ENCODE measurements around the gene CBY1. TPM values are rescaled to one million over a fixed set of nuclear protein-coding genes. Genes with fewer than 3 reads are reported as not detected.

CBY1 gene
- total RNA-seq, 2 donors from 2014 or later: 22.3 to 25.2 TPM

DNA sequence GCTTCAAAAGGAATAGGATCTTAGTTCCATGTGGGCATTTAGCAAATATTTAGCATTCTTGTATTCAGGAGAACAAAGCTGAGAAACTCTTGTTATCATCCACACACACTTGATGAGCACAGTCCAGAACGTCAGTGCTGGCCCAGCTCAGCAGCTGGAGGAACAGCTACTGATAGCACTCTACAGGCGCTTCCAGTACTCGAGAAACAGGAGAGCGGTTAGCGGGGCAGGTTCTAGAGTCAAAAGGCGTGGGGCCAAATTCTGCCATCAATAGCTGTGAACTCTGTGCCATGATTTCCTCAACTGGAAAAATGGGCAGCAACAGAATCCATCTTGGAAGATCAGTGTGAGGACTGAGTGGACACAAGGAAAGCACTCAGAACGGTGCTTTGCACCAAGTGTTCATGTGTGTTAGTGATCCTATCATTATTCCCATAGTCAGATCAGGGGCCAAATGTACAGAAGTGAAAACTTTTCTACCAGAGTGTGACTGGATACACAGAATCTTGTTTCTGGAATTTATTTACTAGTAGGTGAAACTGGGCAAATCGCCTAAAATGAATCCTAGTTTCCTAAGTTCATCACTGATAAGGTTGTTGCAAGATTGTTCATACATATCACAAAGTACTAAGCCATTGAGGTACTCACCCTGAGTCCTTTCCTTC, 41.1 kb downstream of the CBY1 start:
- DNase-seq (ENCODE audit: low spot score): no peak
- intact Hi-C loops (cut with DNase I): no loop called here

DNA sequence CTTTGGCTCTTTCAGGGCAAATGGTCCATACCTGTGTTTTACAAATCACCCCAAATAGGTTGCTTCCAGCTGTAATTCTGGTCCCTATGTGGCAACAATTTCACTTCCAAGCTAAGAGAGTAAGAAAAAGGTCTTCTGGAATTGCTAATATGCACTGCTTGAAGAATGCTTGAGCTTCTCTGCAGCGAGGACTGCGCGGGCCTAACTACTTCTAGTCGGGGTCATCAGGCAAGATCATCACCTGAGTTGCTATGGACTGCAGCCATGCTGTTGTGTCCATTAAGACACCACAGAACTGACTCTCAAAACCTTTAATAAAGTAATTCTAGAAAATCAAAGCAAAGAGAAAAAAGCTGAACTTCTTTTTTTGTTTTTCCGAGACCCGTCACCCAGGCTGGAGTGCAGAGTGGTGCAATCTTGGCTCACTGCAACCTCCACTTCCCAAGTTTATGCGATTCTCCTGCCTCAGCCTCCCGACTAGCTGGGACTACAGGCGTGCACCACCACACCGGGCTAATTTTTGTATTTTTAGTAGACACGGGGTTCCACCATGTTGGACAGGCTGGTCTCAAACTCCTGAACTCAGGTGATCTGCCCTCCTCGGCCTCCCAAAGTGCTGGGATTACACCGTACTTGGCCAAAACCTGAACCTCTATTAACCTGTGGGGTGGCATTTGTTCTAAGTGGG, 42.1 kb downstream of the CBY1 start:
- intact Hi-C loops (cut with DNase I): no loop called here
- no peak for DNase-seq (ENCODE audit: low spot score)

DNA sequence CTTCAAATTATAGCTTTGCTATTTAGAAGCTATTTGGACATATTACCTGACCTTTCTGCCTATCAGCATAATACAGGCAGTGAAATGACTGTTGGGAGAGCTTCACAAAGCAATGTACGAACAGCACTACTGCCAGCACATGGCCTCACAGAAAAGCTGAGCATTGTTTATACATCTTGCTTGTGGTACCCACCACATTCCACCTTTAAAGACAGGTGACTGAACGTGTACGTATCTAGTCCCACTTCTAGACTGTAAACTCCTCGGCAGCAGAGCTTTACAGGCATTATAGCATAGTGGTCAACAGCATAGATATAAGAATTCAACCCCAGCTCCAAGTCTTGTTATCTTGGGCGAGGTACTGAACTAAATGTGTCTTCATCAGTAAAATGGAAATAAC, 42.7 kb downstream of the CBY1 start:
- DNase-seq (ENCODE audit: low spot score): no peak
- intact Hi-C loops (cut with DNase I): no loop called here

DNA sequence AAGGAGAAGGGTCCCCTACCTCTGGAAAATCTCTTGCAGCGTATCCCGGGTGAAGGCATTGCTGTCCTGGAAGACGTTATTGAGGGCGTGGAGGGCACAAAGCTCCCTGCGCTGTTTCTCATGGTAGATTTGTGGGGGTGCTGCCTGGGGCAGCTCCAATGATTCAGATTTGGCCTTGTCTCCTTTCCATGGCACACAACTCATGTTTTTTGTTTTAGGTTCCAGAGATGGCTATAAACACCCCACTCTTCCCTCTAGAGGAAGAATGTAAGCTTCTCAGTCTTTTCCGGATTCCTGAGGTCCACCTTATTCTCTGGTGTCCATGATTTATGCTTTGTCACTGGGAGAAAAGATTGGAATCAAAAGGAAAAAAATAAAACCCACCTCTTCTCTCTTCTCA, 43.3 kb downstream of the CBY1 start:
- no peak for DNase-seq (ENCODE audit: low spot score)
- intact Hi-C loops (cut with DNase I): no loop called here

DNA sequence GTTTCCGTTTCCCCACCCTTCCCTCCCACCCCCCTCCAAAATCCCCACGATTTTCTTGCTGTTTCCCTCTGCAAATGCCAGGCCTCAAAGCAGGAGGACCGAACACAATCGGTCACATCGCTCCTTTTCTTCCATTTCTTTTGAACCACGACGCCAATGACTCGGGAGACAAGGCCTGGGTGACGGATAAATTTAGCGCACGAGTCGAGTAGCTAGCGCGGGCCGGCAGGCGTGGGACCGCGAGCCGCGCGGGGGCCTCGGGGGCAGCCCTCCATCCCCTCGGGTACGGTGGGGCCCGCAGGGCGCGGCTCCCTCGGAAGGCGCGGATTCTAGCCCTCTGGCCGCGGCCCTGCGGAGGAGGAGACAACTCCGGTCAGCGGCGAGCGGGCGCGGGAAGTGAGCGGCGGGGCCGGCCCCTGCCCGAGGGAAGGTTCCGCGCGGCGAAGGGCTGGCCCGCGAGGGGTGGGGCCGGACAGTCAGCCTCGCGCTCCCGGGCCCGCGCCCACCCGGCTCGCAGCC, 43.9 kb downstream of the CBY1 start:
- DNase-seq (ENCODE audit: low spot score): peak; percentile 93
- intact Hi-C loops (cut with DNase I): no loop called here

DNA sequence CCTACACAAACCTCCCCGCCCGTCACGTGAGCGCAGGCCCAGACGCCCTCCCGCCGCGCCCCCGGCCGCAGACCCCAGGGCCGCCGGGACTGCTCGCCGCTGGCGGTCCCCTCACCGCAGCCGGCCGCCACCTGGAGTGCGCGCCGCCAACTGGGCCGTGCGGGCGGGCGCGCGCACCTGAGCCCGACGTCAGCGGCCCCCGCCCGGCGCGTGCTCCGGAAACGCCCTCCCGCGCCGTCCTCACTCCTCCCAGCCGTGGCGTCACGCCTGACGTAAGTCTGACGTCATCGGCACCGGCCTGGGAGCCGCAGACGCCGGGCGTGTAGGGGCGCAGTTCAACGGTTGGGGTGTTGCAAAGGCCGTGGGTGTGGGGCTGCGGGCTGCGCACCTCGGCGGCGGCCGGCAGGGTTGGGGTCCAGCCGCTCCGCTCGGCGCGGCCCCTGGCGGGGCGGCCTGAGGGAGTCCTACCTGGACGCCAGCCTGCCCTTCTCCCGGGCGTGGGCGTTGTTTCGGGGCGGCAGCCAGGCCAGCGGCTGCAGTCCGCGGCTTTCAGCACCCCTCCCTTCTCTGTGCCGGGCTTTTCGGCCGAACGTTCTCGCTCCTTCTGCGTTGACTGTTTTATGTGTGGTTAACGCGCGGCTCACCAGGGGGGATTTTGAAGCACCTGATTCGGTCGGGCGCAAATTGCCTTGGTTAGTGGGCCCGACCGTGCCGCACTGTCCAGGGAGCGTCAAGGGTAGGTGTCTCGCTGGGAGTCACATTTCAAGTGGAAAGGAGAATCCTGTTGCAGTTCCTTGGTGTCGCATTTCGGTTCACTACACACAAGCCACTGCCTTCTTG, 44.6 kb downstream of the CBY1 start, which contains the start of gene JOSD1:
Gene JOSD1 (minus strand): TSS at position 155 of the 840 bp plus-strand sequence. CDS start 956 bp downstream, outside the sequence.
- peak; percentile 99 for DNase-seq (ENCODE audit: low spot score)
- intact Hi-C loops (cut with DNase I): no loop called here

DNA sequence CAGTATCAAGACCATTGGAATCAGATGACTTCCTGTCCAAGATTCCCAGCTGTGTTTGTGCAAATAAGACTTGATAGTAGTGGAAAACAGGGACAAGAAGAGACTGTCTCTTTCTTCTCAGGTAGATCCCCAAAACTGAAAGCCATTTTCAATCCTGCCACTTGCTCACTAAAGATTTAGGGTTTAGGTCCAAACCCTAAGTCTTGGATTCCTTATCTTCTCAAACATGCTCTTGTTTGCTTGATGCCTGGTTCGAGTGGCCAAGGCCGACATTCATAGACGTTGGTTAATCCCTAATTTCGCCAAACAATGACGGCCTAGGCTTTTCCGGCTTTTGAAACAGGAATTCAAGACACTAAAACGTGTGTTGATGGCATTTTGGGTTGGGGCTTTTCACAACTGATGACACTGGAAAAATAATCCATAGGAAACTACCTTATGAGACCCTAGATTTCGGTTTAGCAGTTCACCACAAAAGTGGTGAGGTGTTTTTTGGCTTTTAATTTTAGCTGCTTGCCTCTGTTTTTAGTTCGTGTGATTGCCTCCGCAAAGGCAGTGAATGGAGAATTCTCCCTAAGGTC, 48.3 kb downstream of the CBY1 start:
- no peak for DNase-seq (ENCODE audit: low spot score)
- intact Hi-C loops (cut with DNase I): no loop called here

DNA sequence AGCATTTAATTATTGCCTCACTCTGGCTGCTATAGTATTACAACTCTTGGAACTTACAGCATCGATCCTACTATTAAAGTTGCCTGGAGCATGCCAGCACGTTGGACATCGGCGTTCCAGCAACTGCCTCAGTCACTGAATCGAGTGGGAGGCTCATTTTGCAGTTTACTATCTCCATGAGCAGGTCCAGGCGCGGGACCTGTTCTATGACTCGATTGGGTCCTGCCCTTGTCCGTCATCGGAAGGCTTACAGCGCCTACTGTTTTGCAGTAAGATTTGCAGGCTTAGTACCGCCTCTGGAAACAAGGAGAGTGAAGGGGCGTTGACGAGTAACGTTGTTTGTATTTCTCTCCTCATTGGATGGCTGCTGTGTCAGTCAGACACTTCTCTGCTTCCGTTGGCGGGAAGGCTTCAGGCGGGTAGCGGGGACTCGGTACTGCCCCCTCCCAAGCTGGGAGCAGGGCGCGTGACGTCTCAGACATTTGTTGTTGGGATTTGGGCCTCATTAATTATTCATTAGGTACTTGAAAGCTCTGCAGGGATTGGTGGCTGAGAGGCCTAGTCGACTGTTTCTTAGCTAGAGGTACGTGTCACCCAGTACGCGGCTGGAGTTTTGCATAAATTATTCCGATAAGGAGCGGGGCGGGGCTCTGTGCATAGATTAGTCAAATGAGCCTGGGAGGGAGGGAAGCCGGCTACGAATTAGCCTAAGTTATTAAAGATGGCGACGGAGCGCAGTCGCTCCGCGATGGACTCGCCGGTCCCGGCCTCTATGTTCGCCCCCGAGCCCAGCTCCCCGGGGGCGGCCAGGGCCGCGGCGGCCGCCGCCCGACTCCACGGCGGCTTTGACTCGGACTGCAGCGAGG, 49.0 kb downstream of the CBY1 start, which contains the start of gene GTPBP1:
Gene GTPBP1 (plus strand): TSS at position 710 of the 866 bp plus-strand sequence. CDS start 12 bp downstream, at position 722.
- peak; percentile 99 for DNase-seq (ENCODE audit: low spot score)
- intact Hi-C loops (cut with DNase I): no loop called here

DNA sequence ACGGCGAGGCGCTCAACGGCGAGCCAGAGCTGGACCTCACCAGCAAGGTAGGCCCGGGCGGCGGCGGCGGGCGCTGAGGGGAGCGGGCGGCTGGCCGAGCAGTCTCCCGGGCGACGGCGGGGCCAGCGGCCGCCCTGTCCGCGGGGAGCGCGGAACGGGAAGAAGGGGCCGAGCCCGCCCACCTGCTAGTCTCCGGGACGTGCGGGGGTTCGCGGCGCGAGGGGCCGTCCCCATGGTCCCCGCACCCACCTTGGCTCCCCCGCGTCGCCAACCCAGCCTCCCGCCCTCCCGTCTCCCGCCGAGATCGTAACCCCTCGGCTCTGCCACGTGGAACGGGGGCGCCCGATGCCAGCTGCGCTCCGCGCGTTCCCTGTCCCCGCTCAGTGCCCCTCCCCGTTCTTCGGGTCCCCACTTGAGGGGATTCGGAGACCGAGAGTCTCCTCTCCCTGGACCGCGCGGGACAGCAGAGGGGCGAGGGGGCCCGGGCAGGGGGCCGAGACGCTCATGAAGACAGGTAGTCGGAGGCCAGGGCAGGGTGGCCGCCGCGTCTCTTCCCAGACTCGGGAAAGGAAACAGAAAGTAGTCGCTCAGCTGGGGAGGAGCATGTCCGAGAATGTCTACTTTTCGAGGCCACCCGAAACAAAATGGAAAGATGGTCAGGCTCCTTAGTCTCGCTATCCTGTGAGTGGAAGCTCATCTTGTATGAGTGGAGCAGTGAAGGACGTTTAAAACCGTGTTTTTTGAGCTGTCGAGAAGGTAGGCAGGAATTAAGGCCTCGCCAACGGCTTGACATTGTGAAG, 49.9 kb downstream of the CBY1 start:
- intact Hi-C loops (cut with DNase I): no loop called here
- peak; percentile 88 for DNase-seq (ENCODE audit: low spot score)

DNA sequence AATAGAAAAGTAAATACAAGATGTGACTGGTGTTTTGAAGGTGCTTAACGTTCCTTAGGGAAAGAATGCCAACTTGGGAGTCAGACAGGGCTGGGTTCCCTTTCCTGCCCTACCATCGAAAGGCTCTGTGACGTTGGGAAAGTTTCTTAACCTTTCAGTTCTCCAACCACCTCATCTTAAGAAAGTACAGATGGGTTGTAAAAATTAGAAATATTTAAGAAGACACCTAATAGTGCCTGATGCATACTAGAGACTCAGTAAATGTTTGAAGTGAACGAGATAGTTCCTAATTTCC, 50.4 kb downstream of the CBY1 start:
- intact Hi-C loops (cut with DNase I): no loop called here

DNA sequence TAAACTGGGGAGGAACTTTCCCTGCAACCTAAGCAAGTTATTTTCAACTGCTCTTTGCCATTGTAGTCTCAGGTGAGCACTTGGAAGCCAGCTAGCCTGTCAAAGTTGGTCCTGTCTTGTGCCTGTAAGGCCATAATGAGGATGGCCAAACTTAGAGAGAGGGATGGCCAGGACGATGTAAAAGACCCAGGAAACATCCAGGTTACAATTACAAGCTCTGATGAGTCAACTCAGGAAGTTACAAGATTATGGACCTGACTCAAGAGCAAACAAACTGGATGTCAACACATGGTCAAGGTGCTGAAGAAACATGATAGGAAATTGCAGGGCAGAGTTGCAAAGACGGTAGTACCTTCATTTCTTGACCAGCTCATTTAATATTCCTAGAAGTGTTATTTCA, 50.9 kb downstream of the CBY1 start:
- intact Hi-C loops (cut with DNase I): no loop called here
- no peak for DNase-seq (ENCODE audit: low spot score)

More for the DNA sequence above, 50.4 kb downstream of the CBY1 start:
- DNase-seq (ENCODE audit: low spot score): no peak

DNA sequence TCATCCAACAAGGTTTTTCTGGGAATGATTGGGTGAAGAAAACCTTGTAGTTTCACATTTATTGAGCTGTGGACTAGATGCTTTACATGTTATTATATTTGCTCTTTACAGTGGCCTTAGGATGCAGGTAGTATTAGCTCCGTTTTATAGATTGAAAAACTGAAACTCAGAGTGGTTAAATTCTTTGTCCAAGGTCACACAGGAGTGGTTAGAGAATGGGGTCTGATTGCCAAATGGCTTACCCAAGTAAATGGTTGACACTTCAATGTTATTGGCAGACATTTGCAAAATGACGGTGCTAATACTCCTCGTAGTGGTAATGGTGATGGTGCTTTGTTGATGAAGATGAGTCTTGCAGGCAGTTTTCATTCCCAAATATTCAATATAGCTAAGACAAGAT, 51.5 kb downstream of the CBY1 start:
- intact Hi-C loops (cut with DNase I): no loop called here
- no peak for DNase-seq (ENCODE audit: low spot score)

DNA sequence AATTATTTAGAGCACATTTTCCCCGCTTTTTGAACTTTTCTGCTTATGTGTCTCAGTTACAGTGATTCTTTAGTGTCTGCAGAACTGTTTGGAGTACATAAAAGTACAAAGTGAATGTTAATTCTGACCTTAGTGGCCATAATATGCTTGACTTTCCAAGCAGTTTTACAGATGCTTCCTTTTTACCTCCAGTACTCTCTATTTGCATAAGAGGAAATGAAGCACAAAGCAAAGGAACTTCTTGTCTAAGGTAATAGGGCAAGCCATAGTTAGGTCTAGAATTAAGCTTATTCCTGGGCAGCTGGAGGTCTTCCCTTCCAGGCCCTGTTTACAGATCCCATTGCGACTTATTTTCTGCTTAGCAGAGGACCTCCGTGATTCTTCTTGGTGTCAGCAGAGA, 52.9 kb downstream of the CBY1 start:
- DNase-seq (ENCODE audit: low spot score): no peak
- intact Hi-C loops (cut with DNase I): no loop called here

DNA sequence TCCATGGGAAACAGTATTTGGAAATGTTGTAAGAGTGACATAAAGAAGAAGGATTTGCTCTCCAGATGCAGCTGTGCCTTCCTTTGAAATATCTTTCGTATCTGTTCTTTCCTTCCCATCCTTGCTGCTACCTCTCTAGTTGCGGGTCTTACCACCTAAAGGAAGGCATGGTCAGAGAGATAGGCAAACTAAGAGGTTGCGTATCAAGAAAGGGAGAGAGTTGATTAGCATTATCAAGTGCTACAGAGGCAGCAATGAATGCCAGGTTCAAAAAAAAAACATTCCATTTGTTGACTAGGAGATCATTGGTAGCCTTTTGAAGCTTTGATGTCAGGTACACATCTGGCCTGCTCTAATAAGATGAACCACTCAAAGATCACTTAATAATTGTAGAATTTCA, 53.9 kb downstream of the CBY1 start:
- no peak for DNase-seq (ENCODE audit: low spot score)
- intact Hi-C loops (cut with DNase I): no loop called here

DNA sequence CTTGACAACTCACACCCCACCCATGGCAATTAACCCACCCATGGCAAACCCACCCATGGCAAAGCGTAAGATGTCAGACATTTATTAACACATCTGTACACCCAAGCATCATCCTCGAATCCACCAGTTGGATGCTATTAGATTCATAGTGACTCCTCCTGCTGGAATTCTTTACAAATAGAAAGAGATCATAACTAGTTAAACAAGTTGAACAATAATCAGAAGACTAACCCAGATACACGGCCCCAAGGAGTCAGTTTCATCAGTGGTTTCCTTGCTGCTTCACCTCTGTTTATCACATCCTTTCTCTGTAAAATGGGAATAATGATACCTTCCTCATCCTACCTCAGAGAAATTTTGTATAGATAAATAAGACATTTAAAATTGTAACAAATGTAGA, 54.4 kb downstream of the CBY1 start:
- no peak for DNase-seq (ENCODE audit: low spot score)
- intact Hi-C loops (cut with DNase I): no loop called here

DNA sequence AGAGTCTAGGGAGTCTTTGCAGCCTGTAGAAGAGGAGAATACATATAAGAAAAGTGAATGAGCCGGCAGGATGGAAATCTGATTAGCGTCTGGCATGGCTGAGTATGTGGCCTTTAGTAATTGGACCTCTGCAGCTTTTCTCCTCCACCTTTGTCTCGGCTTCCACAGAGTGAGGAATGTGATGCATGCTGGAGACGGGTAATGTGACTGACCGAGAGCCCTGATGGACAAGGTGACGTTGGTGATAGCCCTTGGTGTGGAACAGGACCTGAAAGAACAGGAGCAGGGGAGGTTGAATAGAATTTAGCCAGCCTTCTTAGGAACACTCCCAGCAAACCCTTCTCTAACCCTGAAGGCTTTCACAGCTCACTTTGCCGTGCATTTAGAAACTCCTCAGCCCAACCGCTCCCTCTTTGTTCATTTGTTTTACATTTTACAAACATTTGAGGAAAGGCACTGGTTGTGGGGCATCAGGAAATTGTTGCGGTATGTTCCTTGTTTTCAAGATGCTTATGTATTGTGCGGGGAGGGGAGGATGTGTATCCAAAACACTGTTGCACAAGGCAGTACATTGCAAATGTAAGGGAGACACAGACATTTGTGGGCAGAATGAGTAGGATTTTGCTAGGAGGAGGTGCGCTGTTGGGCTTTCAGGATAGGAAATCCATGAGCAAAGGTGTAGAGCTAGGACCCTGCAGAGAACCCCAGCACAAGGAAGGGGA, 56.2 kb downstream of the CBY1 start:
- DNase-seq (ENCODE audit: low spot score): no peak
- intact Hi-C loops (cut with DNase I): no loop called here

DNA sequence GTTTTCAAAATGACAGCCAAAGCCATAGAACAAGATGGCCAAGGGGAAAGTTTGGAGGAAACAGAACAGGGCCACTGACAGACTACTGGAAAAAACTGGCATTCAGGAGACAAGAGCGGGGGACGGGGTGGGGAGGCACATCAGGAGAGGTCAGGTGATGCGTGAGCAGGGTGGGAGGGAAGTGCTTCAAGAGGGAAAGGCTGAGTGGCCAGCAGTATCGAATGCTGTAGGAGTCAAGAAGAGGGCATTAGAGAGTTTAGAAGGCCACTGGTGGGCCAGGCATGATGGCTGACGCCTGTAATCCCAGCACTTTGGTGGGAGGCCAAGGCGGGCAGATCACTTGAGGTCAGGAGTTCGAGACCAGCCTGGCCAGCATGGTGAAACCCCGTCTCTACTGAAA, 57.5 kb downstream of the CBY1 start:
- no peak for DNase-seq (ENCODE audit: low spot score)
- intact Hi-C loops (cut with DNase I): no loop called here
